Measurements from ENCODE around the gene MAGI1. TPM values are rescaled to one million over a fixed set of nuclear protein-coding genes. Genes with fewer than 3 reads are reported as not detected.

Gene MAGI1
- total RNA-seq, 1 donor from 2014 or later = not detected

GRCh38 chr3:65817553-65818126 is 221.1 kb downstream of the MAGI1 start:
- Mint-ChIP-seq H3K4me1 (no peaks in the 10 kb centered on the region), H3K27me3 (no peaks in the 10 kb centered on the region), H3K36me3 (ENCODE audit: low read depth) (no peaks in the 10 kb centered on the region), H3K27ac (no peak overlapping the region), H3K9me3 (no peaks in the 10 kb centered on the region), H3K4me3 (no peak overlapping the region)
- no peak for ATAC-seq (ENCODE audit: low read depth)
- ChIA-PET CTCF (no interaction called here), POLR2A (no interaction called here)
- TF ChIP-seq CTCF (IDR thresholded peaks at IDR 0.05) = no peak
- intact Hi-C loops (cut with micrococcal nuclease) = no loop called here
- no peak for DNase-seq

- Mint-ChIP-seq H3K27ac (no peak overlapping the region), H3K36me3 (ENCODE audit: low read depth) (no peaks in the 10 kb centered on the region), H3K4me3 (no peak overlapping the region), H3K9me3 (no peaks in the 10 kb centered on the region), H3K4me1 (no peaks in the 10 kb centered on the region), H3K27me3 (no peaks in the 10 kb centered on the region)
- intact Hi-C loops (cut with micrococcal nuclease) = no loop called here
- DNase-seq (no peak), ATAC-seq (ENCODE audit: low read depth) (no peak)
- no peak for TF ChIP-seq CTCF (IDR thresholded peaks at IDR 0.05)
- ChIA-PET CTCF (no interaction called here), POLR2A (no interaction called here)
These were observed 222.5 kb downstream of the MAGI1 start for GRCh38 chr3:65816208-65816607.

DNA sequence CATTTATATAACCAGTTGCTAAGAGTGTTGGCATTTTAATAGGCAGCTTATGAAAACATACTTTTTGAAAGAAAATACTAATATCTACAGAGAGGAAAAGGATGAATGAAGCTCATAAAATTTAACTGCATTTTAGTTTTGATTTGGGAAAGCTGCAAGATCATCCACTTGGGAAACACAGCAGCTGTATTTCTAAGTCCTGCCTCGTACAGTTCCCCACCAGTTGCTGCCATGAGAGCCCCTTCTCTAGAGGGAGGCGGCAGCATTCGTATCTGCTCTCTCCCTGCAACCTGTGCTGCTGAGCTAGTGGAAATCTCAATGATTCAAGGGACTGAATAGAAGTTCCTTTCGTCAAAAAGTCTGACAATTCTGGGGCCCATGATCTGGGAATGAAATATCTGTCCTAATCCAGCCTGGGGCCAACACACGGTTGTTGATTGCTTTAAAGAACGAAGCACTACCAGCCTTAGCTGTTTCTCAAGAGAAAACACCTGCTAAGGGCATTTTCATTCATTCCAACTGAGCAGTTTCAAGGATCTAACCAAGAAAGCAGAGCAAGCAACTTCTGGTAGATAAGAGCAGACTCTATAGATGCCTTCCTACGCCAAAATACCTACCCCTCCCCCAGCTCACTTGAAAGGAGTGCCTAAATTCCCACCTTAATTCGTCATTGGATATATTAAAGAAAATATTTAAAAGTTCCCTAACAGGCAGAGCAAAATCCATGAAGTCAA is 223.7 kb downstream of the MAGI1 start:
- Mint-ChIP-seq H3K36me3 (ENCODE audit: low read depth) (no peaks in the 10 kb centered on the region), H3K4me3 (no peak overlapping the region), H3K27me3 (no peaks in the 10 kb centered on the region), H3K4me1 (no peaks in the 10 kb centered on the region), H3K27ac (no peak overlapping the region), H3K9me3 (no peaks in the 10 kb centered on the region)
- intact Hi-C loops (cut with micrococcal nuclease) = no loop called here
- DNase-seq (no peak), ATAC-seq (ENCODE audit: low read depth) (no peak)
- ChIA-PET CTCF (no interaction called here), POLR2A (no interaction called here)
- no peak for TF ChIP-seq CTCF (IDR thresholded peaks at IDR 0.05)

GRCh38 chr3:65811892-65812291 is 226.8 kb downstream of the MAGI1 start:
- CTCF ChIA-PET = no interaction called here
- DNase-seq (no peak), ATAC-seq (ENCODE audit: low read depth) (no peak)
- Mint-ChIP-seq H3K27me3 (no peaks in the 10 kb centered on the region), H3K36me3 (ENCODE audit: low read depth) (no peaks in the 10 kb centered on the region), H3K4me3 (no peak overlapping the region), H3K4me1 (no peaks in the 10 kb centered on the region), H3K9me3 (no peaks in the 10 kb centered on the region), H3K27ac (no peak overlapping the region)
- no peak for TF ChIP-seq CTCF (IDR thresholded peaks at IDR 0.05)
- POLR2A ChIA-PET = no interaction called here
- intact Hi-C loops (cut with micrococcal nuclease) = no loop called here

GRCh38 chr3:65811086-65811761 is 227.5 kb downstream of the MAGI1 start:
- ChIA-PET CTCF (no interaction called here), POLR2A (no interaction called here)
- no peak overlapping the region for H3K27ac Mint-ChIP-seq
- H3K4me1 Mint-ChIP-seq = no peaks in the 10 kb centered on the region
- no peak for DNase-seq
- no peak overlapping the region for H3K4me3 Mint-ChIP-seq
- no peak for TF ChIP-seq CTCF (IDR thresholded peaks at IDR 0.05)
- intact Hi-C loops (cut with micrococcal nuclease) = no loop called here
- H3K27me3 Mint-ChIP-seq = no peaks in the 10 kb centered on the region
- ATAC-seq (ENCODE audit: low read depth) = no peak
- H3K36me3 Mint-ChIP-seq (ENCODE audit: low read depth) = no peaks in the 10 kb centered on the region
- H3K9me3 Mint-ChIP-seq = no peaks in the 10 kb centered on the region

All from activated B cell treated with CpG ODN at 0.5 μM for 24 hours (primary cell).